Aorta (tissue), 5 donors: Measurements from ENCODE around the gene PLCG1. TPM values are rescaled to one million over a fixed set of nuclear protein-coding genes. Genes with fewer than 3 reads are reported as not detected.

Experiments used
- ATAC-seq: fragments of 200-7000 bp; cut with Tn5 transposase; one replicate; pipeline ENCODE4 v1.9.1; 2022; ENCODE audit warnings: moderate library complexity; ENCODE audit not compliant: low FRiP score
- DNase-seq, 2 donors: peaks; one replicate each; pipeline ENCODE4 v3.0.0-alpha.2; 2020
- H3K27ac ChIP-seq, 2 donors: one replicate each; pipeline ENCODE4 v1.5.1; 2013; ENCODE audit warnings: low read length in 2 of 2, mild to moderate bottlenecking in 2 of 2, moderate library complexity in 2 of 2, control low read depth in 1 of 2, inconsistent platforms in 1 of 2, low read depth in 1 of 2
- H3K27me3 ChIP-seq, 2 donors: one replicate each; pipeline ENCODE4 v1.6.1; 2013; ENCODE audit warnings: control low read depth in 1 of 2, low read length in 1 of 2, mild to moderate bottlenecking in 1 of 2, moderate library complexity in 1 of 2; ENCODE audit not compliant: insufficient read depth in 2 of 2, control insufficient read depth in 1 of 2
- H3K36me3 ChIP-seq, 2 donors: one replicate each; pipeline ENCODE4 v1.6.1; 2013; ENCODE audit warnings: control low read depth in 1 of 2, low read length in 1 of 2, mild to moderate bottlenecking in 1 of 2; ENCODE audit not compliant: insufficient read depth in 2 of 2, control insufficient read depth in 1 of 2
- H3K4me1 ChIP-seq, 2 donors: one replicate each; pipeline ENCODE4 v1.6.1; 2013; ENCODE audit warnings: low read length in 2 of 2, control low read depth in 1 of 2, mild to moderate bottlenecking in 1 of 2, moderate library complexity in 1 of 2; ENCODE audit not compliant: insufficient read depth in 2 of 2, control insufficient read depth in 1 of 2
- H3K4me3 ChIP-seq, 2 donors: one replicate each; pipeline ENCODE4 v1.5.1; 2013; ENCODE audit warnings: low read length in 2 of 2, control low read depth in 1 of 2, mild to moderate bottlenecking in 1 of 2
- H3K9me3 ChIP-seq: one replicate; pipeline ENCODE4 v1.6.1; 2013; ENCODE audit warnings: mild to moderate bottlenecking, low read length; ENCODE audit not compliant: control insufficient read depth
- WGBS, 2 donors: extraction: QIAGEN DNeasy Blood & Tissue Kit; methylation state at CpG; one replicate each; pipeline ENCODE4 v1.1.7; 2013; 5-methylcytosine and 5-hydroxymethylcytosine counted together
- intact Hi-C, 2 donors: fragments of 100-400 bp; cut with DNase I; formaldehyde crosslinking; loops; one replicate each; pipeline versions ENCODE4 v1.14.2 to v1.15.0; 2022
- polyA plus RNA-seq, 2 donors: library from polyadenylated mRNA; stranded (reverse); fragments of 200-250 nt; gene quantifications; one replicate each; pipeline ENCODE4 v1.2.3, GENCODE V29; 2013
- total RNA-seq, 2 donors: library from RNA; stranded (reverse); fragmentation: NEBNext Ultra II Directional; extraction: Animal tissue kit (Norgen Biotek cat#: 25700); gene quantifications; one replicate each; pipeline ENCODE4 v1.2.1, GENCODE V29; 2021
- donor health status: healthy with polysubstance abuse.
- donor health status: Bipolar disorder and iron deficiency.
- donor health status: DM: no; HTN: no; CAD: no.
- donor health status: DM: no; HTN: no; CAD: no.
- donor health status: DM: yes; HTN: yes; CAD: no.

PLCG1 gene
- total and polyA plus RNA-seq, 4 donors: 17.9 to 148 (median 74.4) TPM

GRCh38 chr20:41202426-41202825 lies 65.1 kb downstream of the PLCG1 start:
- H3K27ac ChIP-seq: no peak overlapping the region
- DNase-seq (no peak), ATAC-seq (no peak)
- no peaks in the 10 kb centered on the region for H3K27me3 ChIP-seq
- intact Hi-C loops: no loop called here
- no peak overlapping the region for H3K4me3 ChIP-seq
- 97% methylated on average over 10 of the region's 10 CpGs for WGBS, 2 donors
- H3K4me1 ChIP-seq: no peaks in the 10 kb centered on the region
- no peaks in the 10 kb centered on the region for H3K9me3 ChIP-seq
- H3K36me3 ChIP-seq: peaks cover 6% of the 10 kb centered on the region in 2 donors

DNA sequence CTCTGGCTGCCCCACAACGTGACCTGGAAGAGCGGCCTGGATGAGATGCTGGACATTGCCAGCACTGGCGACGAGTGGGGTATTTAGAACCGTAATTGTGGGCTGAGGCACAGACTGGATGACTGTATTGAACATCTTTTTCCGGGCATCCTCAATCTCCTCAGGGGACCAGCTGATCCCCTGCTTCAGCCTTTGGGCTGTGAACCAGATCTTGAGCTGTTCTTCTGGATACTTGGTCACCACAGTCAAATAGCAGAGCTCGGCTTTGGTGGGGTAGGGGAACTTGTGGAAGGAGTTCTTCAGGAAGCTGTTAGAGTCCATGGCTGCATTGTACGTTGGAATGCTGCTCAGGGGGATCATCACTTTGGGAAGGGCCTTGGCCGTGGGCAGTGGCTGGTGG lies 66.3 kb downstream of the PLCG1 start:
- WGBS, 2 donors: 97% methylated on average over 9 of the region's 9 CpGs
- H3K36me3 ChIP-seq: peaks cover 6% of the 10 kb centered on the region in 2 donors
- H3K27me3 ChIP-seq: no peaks in the 10 kb centered on the region
- no peaks in the 10 kb centered on the region for H3K4me1 ChIP-seq
- intact Hi-C loops: no loop called here
- no peaks in the 10 kb centered on the region for H3K9me3 ChIP-seq
- H3K4me3 ChIP-seq: no peak overlapping the region
- H3K27ac ChIP-seq: no peak overlapping the region
- ATAC-seq: no peak
- no peak for DNase-seq

GRCh38 chr20:41204304-41205265 lies 67.2 kb downstream of the PLCG1 start:
- no peak overlapping the region for H3K27ac ChIP-seq
- ATAC-seq: no peak
- no peaks in the 10 kb centered on the region for H3K27me3 ChIP-seq
- H3K4me3 ChIP-seq: no peak overlapping the region
- 92 to 95% methylated on average over 8 of the region's 8 CpGs for WGBS, 2 donors
- no peak for DNase-seq
- intact Hi-C loops: no loop called here
- H3K4me1 ChIP-seq: no peaks in the 10 kb centered on the region
- H3K36me3 ChIP-seq: peaks cover 6% of the 10 kb centered on the region in 2 donors
- H3K9me3 ChIP-seq: no peaks in the 10 kb centered on the region

DNA sequence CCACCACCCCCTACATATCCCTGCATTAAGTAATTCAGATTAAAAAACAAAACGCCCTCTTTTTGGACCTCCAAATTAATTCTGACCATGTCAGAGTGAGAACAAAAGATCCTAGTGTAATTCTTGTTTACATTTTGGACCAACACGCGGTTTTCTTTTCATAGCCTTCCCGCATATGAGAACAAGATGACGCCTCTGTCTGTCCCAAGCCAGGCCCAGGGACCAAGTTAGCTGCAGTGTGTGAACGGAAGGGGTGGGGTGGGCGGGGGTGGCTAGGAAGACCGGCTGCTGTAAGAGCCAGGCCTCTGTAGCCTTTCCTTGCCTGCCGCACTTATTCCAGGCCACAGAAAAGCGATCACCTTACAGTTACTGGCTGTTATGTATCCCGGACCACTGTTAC lies 68.0 kb downstream of the PLCG1 start:
- no peaks in the 10 kb centered on the region for H3K4me1 ChIP-seq
- H3K27me3 ChIP-seq: no peaks in the 10 kb centered on the region
- no peak for DNase-seq
- H3K27ac ChIP-seq: no peak overlapping the region
- ATAC-seq: no peak
- H3K4me3 ChIP-seq: no peak overlapping the region
- intact Hi-C loops: no loop called here
- peaks cover 6% of the 10 kb centered on the region in 2 donors for H3K36me3 ChIP-seq
- H3K9me3 ChIP-seq: no peaks in the 10 kb centered on the region
- 90 to 92% methylated on average over 11 of the region's 11 CpGs for WGBS, 2 donors

DNA sequence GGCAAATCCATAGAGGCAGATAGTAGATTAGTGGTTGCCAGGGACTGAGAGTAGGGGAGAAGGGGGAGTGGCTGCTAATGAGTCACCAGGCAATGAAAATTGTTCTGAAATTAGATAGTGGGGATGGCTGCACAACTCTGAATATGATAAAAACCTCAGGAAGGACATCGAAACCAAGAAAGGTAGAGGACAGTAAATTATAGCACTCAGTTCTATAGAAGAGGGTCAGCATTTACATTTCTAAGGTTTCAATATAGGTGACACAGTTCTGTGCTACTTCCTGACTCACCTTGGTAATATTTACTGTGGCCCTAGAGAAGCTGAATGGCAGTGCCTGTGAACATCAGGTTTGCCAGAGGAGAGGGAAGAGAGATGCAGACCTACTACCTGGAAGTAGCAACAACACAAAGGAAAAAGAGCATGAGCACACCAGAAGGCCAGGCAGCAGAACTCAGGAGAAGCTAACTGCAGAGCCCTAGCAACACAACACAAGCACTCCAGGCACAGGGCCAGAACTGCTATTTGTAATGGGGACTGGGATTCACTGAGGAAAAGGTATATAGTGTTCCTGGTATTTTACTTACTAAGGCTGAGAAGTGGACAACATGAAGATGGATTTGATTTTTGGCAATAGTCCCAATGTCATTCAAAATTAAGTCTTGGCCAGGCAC lies 75.9 kb downstream of the PLCG1 start:
- WGBS, 2 donors: 70 to 80% methylated on average over 1 of the region's 1 CpG
- peaks cover 0 to 4% of the 10 kb centered on the region in 2 donors for H3K4me1 ChIP-seq
- no peaks in the 10 kb centered on the region for H3K36me3 ChIP-seq
- no peaks in the 10 kb centered on the region for H3K9me3 ChIP-seq
- intact Hi-C loops: no loop called here
- DNase-seq (no peak), ATAC-seq (no peak)
- no peak overlapping the region for H3K27ac ChIP-seq
- no peaks in the 10 kb centered on the region for H3K27me3 ChIP-seq
- no peak overlapping the region for H3K4me3 ChIP-seq

GRCh38 chr20:41214202-41214601 lies 76.9 kb downstream of the PLCG1 start:
- Histone ChIP-seq H3K9me3 (no peaks in the 10 kb centered on the region), H3K36me3 (no peaks in the 10 kb centered on the region), H3K4me3 (no peak overlapping the region), H3K27ac (no peak overlapping the region), H3K27me3 (no peaks in the 10 kb centered on the region), H3K4me1 (peaks cover 0 to 6% of the 10 kb centered on the region in 2 donors)
- 91 to 96% methylated on average over 3 of the region's 3 CpGs for WGBS, 2 donors
- DNase-seq: no peak
- intact Hi-C loops: no loop called here
- ATAC-seq: no peak

- no peaks in the 10 kb centered on the region for H3K36me3 ChIP-seq
- no peaks in the 10 kb centered on the region for H3K9me3 ChIP-seq
- H3K27ac ChIP-seq: no peak overlapping the region
- intact Hi-C loops: no loop called here
- no peaks in the 10 kb centered on the region for H3K27me3 ChIP-seq
- peaks cover 2 to 6% of the 10 kb centered on the region in 2 donors for H3K4me1 ChIP-seq
- ATAC-seq (no peak), DNase-seq (no peak)
- H3K4me3 ChIP-seq: no peak overlapping the region
- 97 to 99% methylated on average over 3 of the region's 3 CpGs for whole genome bisulfite sequencing, 2 donors
Observed at GRCh38 chr20:41214666-41215065, 77.3 kb downstream of the PLCG1 start.

DNA sequence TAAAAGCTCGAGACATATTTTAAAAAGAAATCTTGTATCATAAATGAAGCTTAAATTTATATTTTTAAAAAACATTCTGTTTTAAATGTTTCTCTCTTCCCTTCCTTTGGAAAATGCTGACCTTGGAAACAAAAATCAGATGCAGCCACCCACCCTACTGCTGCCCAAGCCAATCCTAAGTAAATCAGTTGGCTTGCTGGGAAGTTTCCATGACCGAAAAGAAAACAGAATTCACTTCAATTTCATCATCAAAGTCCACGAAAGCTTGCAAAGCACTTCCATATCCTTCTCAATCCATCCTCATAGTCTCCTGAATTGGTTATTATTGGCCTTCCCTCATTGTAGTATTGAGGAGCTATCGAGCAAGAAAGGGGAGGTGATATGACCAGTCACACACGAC lies 80.1 kb downstream of the PLCG1 start:
- ATAC-seq (no peak), DNase-seq (no peak)
- H3K36me3 ChIP-seq: no peaks in the 10 kb centered on the region
- intact Hi-C loops: no loop called here
- no peak overlapping the region for H3K27ac ChIP-seq
- no peak overlapping the region for H3K4me3 ChIP-seq
- no peaks in the 10 kb centered on the region for H3K27me3 ChIP-seq
- WGBS, 2 donors: 54 to 57% methylated on average over 5 of the region's 5 CpGs
- peaks cover 2 to 10% of the 10 kb centered on the region in 2 donors for H3K4me1 ChIP-seq
- H3K9me3 ChIP-seq: no peaks in the 10 kb centered on the region
